Measurements from ENCODE around the gene RPS15A.
"Not testable (repeated sequence)": the region's sequence is repeated elsewhere in the genome, so short reads cannot be mapped to it uniquely, and the experiment has no call there.

The RPS15A gene

GRCh38 chr16:18780460-18781026 lies 9.6 kb downstream of the RPS15A start:
- H2AFZ ChIP-seq (ENCODE audit: low read depth, low read length, severe bottlenecking); H3K4me3 ChIP-seq (ENCODE audit: insufficient read depth, low read length, poor library complexity, severe bottlenecking); H3K9me3 ChIP-seq (ENCODE audit: insufficient read depth, low read length); H3K27me3 ChIP-seq (ENCODE audit: low read length); H3K9ac ChIP-seq (ENCODE audit: low read length); H3K9me2 ChIP-seq (replicated peaks; ENCODE audit: insufficient read depth, low read length); H3K4me2 ChIP-seq (ENCODE audit: low read depth, low read length, poor library complexity, severe bottlenecking); H3K27ac ChIP-seq (ENCODE audit: low read depth, low read length): not testable (repeated sequence)
- Histone ChIP-seq H3K79me2 (ENCODE audit: insufficient read depth, low read length) (peaks cover 32% of the 10 kb centered on the region), H3K36me3 (ENCODE audit: low read length) (peaks cover 19% of the 10 kb centered on the region), H3F3A (ENCODE audit: insufficient read depth) (peaks cover 28% of the 10 kb centered on the region; the same call in 1 of the 2 replicates), H4K20me1 (ENCODE audit: low read depth, low read length) (peaks cover 29% of the 10 kb centered on the region)

- H3K9ac ChIP-seq (ENCODE audit: low read length); H3K9me3 ChIP-seq (ENCODE audit: insufficient read depth, low read length); H4K20me1 ChIP-seq (ENCODE audit: low read depth, low read length); H3K79me2 ChIP-seq (ENCODE audit: insufficient read depth, low read length); H3K9me2 ChIP-seq (replicated peaks; ENCODE audit: insufficient read depth, low read length); H3K27ac ChIP-seq (ENCODE audit: low read depth, low read length); H2AFZ ChIP-seq (ENCODE audit: low read depth, low read length, severe bottlenecking); H3F3A ChIP-seq (ENCODE audit: insufficient read depth); H3K36me3 ChIP-seq (ENCODE audit: low read length); H3K4me2 ChIP-seq (ENCODE audit: low read depth, low read length, poor library complexity, severe bottlenecking); H3K4me3 ChIP-seq (ENCODE audit: insufficient read depth, low read length, poor library complexity, severe bottlenecking); H3K27me3 ChIP-seq (ENCODE audit: low read length): not testable (repeated sequence)
Measured at GRCh38 chr16:18777664-18778063, 12.5 kb downstream of the RPS15A start.

GRCh38 chr16:18776334-18776733 lies 13.8 kb downstream of the RPS15A start:
- H3K27me3 ChIP-seq (ENCODE audit: low read length); H2AFZ ChIP-seq (ENCODE audit: low read depth, low read length, severe bottlenecking); H3F3A ChIP-seq (ENCODE audit: insufficient read depth); H3K79me2 ChIP-seq (ENCODE audit: insufficient read depth, low read length); H3K27ac ChIP-seq (ENCODE audit: low read depth, low read length); H3K4me3 ChIP-seq (ENCODE audit: insufficient read depth, low read length, poor library complexity, severe bottlenecking); H3K4me2 ChIP-seq (ENCODE audit: low read depth, low read length, poor library complexity, severe bottlenecking); H3K9ac ChIP-seq (ENCODE audit: low read length); H4K20me1 ChIP-seq (ENCODE audit: low read depth, low read length); H3K9me2 ChIP-seq (replicated peaks; ENCODE audit: insufficient read depth, low read length); H3K9me3 ChIP-seq (ENCODE audit: insufficient read depth, low read length); H3K36me3 ChIP-seq (ENCODE audit: low read length): not testable (repeated sequence)

- H3K79me2 ChIP-seq (ENCODE audit: insufficient read depth, low read length); H3K27ac ChIP-seq (ENCODE audit: low read depth, low read length); H3K9me3 ChIP-seq (ENCODE audit: insufficient read depth, low read length); H2AFZ ChIP-seq (ENCODE audit: low read depth, low read length, severe bottlenecking); H3K4me3 ChIP-seq (ENCODE audit: insufficient read depth, low read length, poor library complexity, severe bottlenecking); H4K20me1 ChIP-seq (ENCODE audit: low read depth, low read length); H3K27me3 ChIP-seq (ENCODE audit: low read length); H3K4me2 ChIP-seq (ENCODE audit: low read depth, low read length, poor library complexity, severe bottlenecking); H3K36me3 ChIP-seq (ENCODE audit: low read length); H3F3A ChIP-seq (ENCODE audit: insufficient read depth); H3K9ac ChIP-seq (ENCODE audit: low read length); H3K9me2 ChIP-seq (replicated peaks; ENCODE audit: insufficient read depth, low read length): not testable (repeated sequence)
Measured at GRCh38 chr16:18774651-18775050, 15.5 kb downstream of the RPS15A start.

GRCh38 chr16:18772171-18772570 lies 18.0 kb downstream of the RPS15A start:
- not testable (repeated sequence) for H4K20me1 ChIP-seq (ENCODE audit: low read depth, low read length); H3K9ac ChIP-seq (ENCODE audit: low read length); H3K27ac ChIP-seq (ENCODE audit: low read depth, low read length); H3K9me3 ChIP-seq (ENCODE audit: insufficient read depth, low read length); H3F3A ChIP-seq (ENCODE audit: insufficient read depth); H3K36me3 ChIP-seq (ENCODE audit: low read length); H3K4me2 ChIP-seq (ENCODE audit: low read depth, low read length, poor library complexity, severe bottlenecking); H2AFZ ChIP-seq (ENCODE audit: low read depth, low read length, severe bottlenecking); H3K27me3 ChIP-seq (ENCODE audit: low read length); H3K4me3 ChIP-seq (ENCODE audit: insufficient read depth, low read length, poor library complexity, severe bottlenecking); H3K79me2 ChIP-seq (ENCODE audit: insufficient read depth, low read length); H3K9me2 ChIP-seq (replicated peaks; ENCODE audit: insufficient read depth, low read length)

- not testable (repeated sequence) for H4K20me1 ChIP-seq (ENCODE audit: low read depth, low read length); H3F3A ChIP-seq (ENCODE audit: insufficient read depth); H2AFZ ChIP-seq (ENCODE audit: low read depth, low read length, severe bottlenecking); H3K4me3 ChIP-seq (ENCODE audit: insufficient read depth, low read length, poor library complexity, severe bottlenecking); H3K27me3 ChIP-seq (ENCODE audit: low read length); H3K27ac ChIP-seq (ENCODE audit: low read depth, low read length); H3K79me2 ChIP-seq (ENCODE audit: insufficient read depth, low read length); H3K36me3 ChIP-seq (ENCODE audit: low read length); H3K9me3 ChIP-seq (ENCODE audit: insufficient read depth, low read length); H3K4me2 ChIP-seq (ENCODE audit: low read depth, low read length, poor library complexity, severe bottlenecking); H3K9ac ChIP-seq (ENCODE audit: low read length); H3K9me2 ChIP-seq (replicated peaks; ENCODE audit: insufficient read depth, low read length)
Measured at GRCh38 chr16:18770336-18770962, 19.7 kb downstream of the RPS15A start.

- not testable (repeated sequence) for H3K4me3 ChIP-seq (ENCODE audit: insufficient read depth, low read length, poor library complexity, severe bottlenecking); H3K9me2 ChIP-seq (replicated peaks; ENCODE audit: insufficient read depth, low read length)
Measured at GRCh38 chr16:18767217-18767616, 22.9 kb downstream of the RPS15A start.

GRCh38 chr16:18762713-18763112 lies 27.4 kb downstream of the RPS15A start:
- not testable (repeated sequence) for H3K9me2 ChIP-seq (replicated peaks; ENCODE audit: insufficient read depth, low read length); H3K27me3 ChIP-seq (ENCODE audit: low read length); H3K4me3 ChIP-seq (ENCODE audit: insufficient read depth, low read length, poor library complexity, severe bottlenecking); H3F3A ChIP-seq (ENCODE audit: insufficient read depth); H4K20me1 ChIP-seq (ENCODE audit: low read depth, low read length); H3K4me2 ChIP-seq (ENCODE audit: low read depth, low read length, poor library complexity, severe bottlenecking); H3K36me3 ChIP-seq (ENCODE audit: low read length); H3K27ac ChIP-seq (ENCODE audit: low read depth, low read length); H3K9me3 ChIP-seq (ENCODE audit: insufficient read depth, low read length); H2AFZ ChIP-seq (ENCODE audit: low read depth, low read length, severe bottlenecking); H3K9ac ChIP-seq (ENCODE audit: low read length); H3K79me2 ChIP-seq (ENCODE audit: insufficient read depth, low read length)

More at GRCh38 chr16:18767217-18767616, 22.9 kb downstream of the RPS15A start:
- not testable (repeated sequence) for H3K9ac ChIP-seq (ENCODE audit: low read length); H3K36me3 ChIP-seq (ENCODE audit: low read length); H3K79me2 ChIP-seq (ENCODE audit: insufficient read depth, low read length); H2AFZ ChIP-seq (ENCODE audit: low read depth, low read length, severe bottlenecking); H3K27ac ChIP-seq (ENCODE audit: low read depth, low read length); H3F3A ChIP-seq (ENCODE audit: insufficient read depth); H3K9me3 ChIP-seq (ENCODE audit: insufficient read depth, low read length); H3K27me3 ChIP-seq (ENCODE audit: low read length); H4K20me1 ChIP-seq (ENCODE audit: low read depth, low read length); H3K4me2 ChIP-seq (ENCODE audit: low read depth, low read length, poor library complexity, severe bottlenecking)
